Measurements from ENCODE around the gene TDRKH. TPM values are rescaled to one million over a fixed set of nuclear protein-coding genes. Genes with fewer than 3 reads are reported as not detected.

TDRKH gene
- total RNA-seq, 1 donor from 2014 or later: 2.2 TPM

Other genes with a start within 250 kb of the TDRKH start
- gene SNX27, start 178.4 kb downstream of the TDRKH start, total RNA-seq: 10.0 and 13.5 TPM in 2 replicates
- gene CELF3, start 73.7 kb downstream of the TDRKH start, total RNA-seq: not detected in 2 replicates
- gene RIIAD1, start 69.0 kb downstream of the TDRKH start, total RNA-seq: not detected in 2 replicates
- 89.7 and 112 TPM in 2 replicates for gene MRPL9, start 27.0 kb downstream of the TDRKH start, total RNA-seq
- gene LINGO4, start 14.9 kb upstream of the TDRKH start, total RNA-seq: not detected in 2 replicates
- gene RORC, start 41.3 kb upstream of the TDRKH start, total RNA-seq: not detected in 2 replicates
- under 0.01 and 0.20 TPM in 2 replicates for gene C2CD4D, start 49.3 kb upstream of the TDRKH start, total RNA-seq
- gene THEM5, start 63.2 kb upstream of the TDRKH start, total RNA-seq: 0.22 TPM in 1 of 2 replicates, not detected in the other
- 2.6 and 6.3 TPM in 2 replicates for gene THEM4, start 119.0 kb upstream of the TDRKH start, total RNA-seq
- 127 and 147 TPM in 2 replicates for gene S100A10, start 203.4 kb upstream of the TDRKH start, total RNA-seq
- 4.8 and 18.7 TPM in 2 replicates for gene S100A11, start 246.5 kb upstream of the TDRKH start, total RNA-seq